Medulla oblongata (tissue), 1 donor: ENCODE data around the gene RAB2B.
"Not testable (repeated sequence)": the region's sequence is repeated elsewhere in the genome, so short reads cannot be mapped to it uniquely, and the experiment has no call there.

Source experiments
- DNase-seq: peaks from one replicate; pipeline ENCODE4 v3.0.0-alpha.2; 2015; ENCODE audit errors: extremely low spot score

Gene RAB2B

GRCh38 chr14:21494902-21495762 lies 18.4 kb upstream of the RAB2B start:
- DNase-seq, result no peak

- no peak for DNase-seq
Measured at GRCh38 chr14:21486640-21487087, 9.9 kb upstream of the RAB2B start.

GRCh38 chr14:21476523-21476924 lies 235 bp downstream of the RAB2B start:
- DNase-seq, result peak; percentile 81

- DNase-seq, result no peak
Measured at GRCh38 chr14:21475767-21476522, 814 bp downstream of the RAB2B start.

- no peak for DNase-seq
Measured at GRCh38 chr14:21467616-21468015, 9.1 kb downstream of the RAB2B start.

GRCh38 chr14:21455912-21456667 lies 20.7 kb downstream of the RAB2B start, which contains the start of gene CHD8:
TSS of gene CHD8 (minus strand) at chr14:21456123. CDS start at chr14:21431643, 24,480 bp downstream.
- peak; percentile 100 for DNase-seq

- DNase-seq, result no peak
Measured at GRCh38 chr14:21455592-21455911, 21.2 kb downstream of the RAB2B start.

- DNase-seq, result no peak
Measured at GRCh38 chr14:21454843-21455544, 21.8 kb downstream of the RAB2B start.

GRCh38 chr14:21449899-21450216 lies 26.9 kb downstream of the RAB2B start:
- DNase-seq, result no peak

GRCh38 chr14:21442657-21443056 lies 34.1 kb downstream of the RAB2B start:
- not testable (repeated sequence) for DNase-seq

- DNase-seq, result no peak
Measured at GRCh38 chr14:21440859-21441258, 35.9 kb downstream of the RAB2B start.

GRCh38 chr14:21437063-21437901 lies 39.5 kb downstream of the RAB2B start:
- DNase-seq, result peak; percentile 99

GRCh38 chr14:21436567-21437062 lies 40.1 kb downstream of the RAB2B start:
- DNase-seq, result peak; percentile 11

GRCh38 chr14:21431126-21431525 lies 45.6 kb downstream of the RAB2B start:
- no peak for DNase-seq

- DNase-seq, result no peak
Measured at GRCh38 chr14:21428930-21429329, 47.8 kb downstream of the RAB2B start.

GRCh38 chr14:21426692-21427091 lies 50.1 kb downstream of the RAB2B start:
- no peak for DNase-seq

GRCh38 chr14:21419528-21419927 lies 57.2 kb downstream of the RAB2B start:
- DNase-seq, result no peak

GRCh38 chr14:21415329-21415728 lies 61.4 kb downstream of the RAB2B start:
- no peak for DNase-seq

- no peak for DNase-seq
Measured at GRCh38 chr14:21414137-21414631, 62.6 kb downstream of the RAB2B start.
